ENCODE data around the gene GNAL. TPM values are rescaled to one million over a fixed set of nuclear protein-coding genes. Genes with fewer than 3 reads are reported as not detected.
"Not testable (repeated sequence)": the region's sequence is repeated elsewhere in the genome, so short reads cannot be mapped to it uniquely, and the experiment has no call there.

GNAL gene
- polyA plus RNA-seq, 1 donor, result 1.1 TPM

- DNase-seq (ENCODE audit: low read depth), result no peak
Measured at GRCh38 chr18:11906926-11907874, 218.1 kb downstream of the GNAL start.

GRCh38 chr18:11908182-11909060, 219.4 kb downstream of the GNAL start, which contains the start of gene MPPE1:
Gene MPPE1, minus strand, starts transcription at chr18:11908317. Its CDS starts 11,053 bp downstream, at chr18:11897264.
- DNase-seq (ENCODE audit: low read depth), result peak; percentile 64

- no peak for DNase-seq (ENCODE audit: low read depth)
Measured at GRCh38 chr18:11909061-11909455, 220.0 kb downstream of the GNAL start.

GRCh38 chr18:11909591-11910026, 220.5 kb downstream of the GNAL start:
- DNase-seq (ENCODE audit: low read depth), result no peak

- not testable (repeated sequence) for DNase-seq (ENCODE audit: low read depth)
Measured at GRCh38 chr18:11916880-11917279, 227.8 kb downstream of the GNAL start.

- DNase-seq (ENCODE audit: low read depth), result not testable (repeated sequence)
Measured at GRCh38 chr18:11919522-11919921, 230.5 kb downstream of the GNAL start.

- DNase-seq (ENCODE audit: low read depth), result no peak
Measured at GRCh38 chr18:11923450-11923849, 234.4 kb downstream of the GNAL start.

- no peak for DNase-seq (ENCODE audit: low read depth)
Measured at GRCh38 chr18:11925800-11926481, 236.9 kb downstream of the GNAL start.

- DNase-seq (ENCODE audit: low read depth), result no peak
Measured at GRCh38 chr18:11927497-11927896, 238.4 kb downstream of the GNAL start.

GRCh38 chr18:11932393-11932792, 243.3 kb downstream of the GNAL start:
- no peak for DNase-seq (ENCODE audit: low read depth)

Other genes with a start within 250 kb of the GNAL start
- gene SLC35G4, start 79.7 kb upstream of the GNAL start, polyA plus RNA-seq (ENCODE audit: insufficient read length), result not detected
- gene CHMP1B, start 162.1 kb downstream of the GNAL start, polyA plus RNA-seq (ENCODE audit: insufficient read length), result 21.7 TPM
- 26.6 TPM for gene MPPE1, start 219.1 kb downstream of the GNAL start, polyA plus RNA-seq (ENCODE audit: insufficient read length)